ENCODE data around the gene RABGAP1L.

Gene RABGAP1L

GRCh38 chr1:174344162-174344561 is 184.8 kb downstream of the RABGAP1L start:
- no peak for TF ChIP-seq CTCF (conservative IDR thresholded peaks at IDR 0.05; ENCODE audit: low read length)
- TF ChIP-seq EZH2phosphoT487 (IDR thresholded peaks at IDR 0.05; ENCODE audit: borderline replicate concordance), result no peak
- no peaks in the 10 kb centered on the region; the same call in 1 of the 2 replicates for H3K79me2 ChIP-seq (ENCODE audit: insufficient read depth, low read length)
- H3K9me3 ChIP-seq (ENCODE audit: insufficient read depth, low read depth, low read length), result no peaks in the 10 kb centered on the region
- no peaks in the 10 kb centered on the region for H4K20me1 ChIP-seq (ENCODE audit: insufficient read depth, low read length, poor library complexity, severe bottlenecking)
- H3K9ac ChIP-seq (ENCODE audit: low read depth, low read length, poor library complexity, severe bottlenecking), result no peak overlapping the region
- H3K9me2 ChIP-seq (replicated peaks; ENCODE audit: low read depth, low read length), result no peaks in the 10 kb centered on the region
- no peak overlapping the region for H3K4me2 ChIP-seq (ENCODE audit: low read depth, low read length, poor library complexity, severe bottlenecking)
- no peaks in the 10 kb centered on the region for H3K4me1 ChIP-seq (ENCODE audit: insufficient read depth, low read length, poor library complexity, severe bottlenecking)
- no peaks in the 10 kb centered on the region for H3K36me3 ChIP-seq (ENCODE audit: insufficient read depth, low read length)
- H3K27me3 ChIP-seq (ENCODE audit: insufficient read depth, low read length, poor library complexity, severe bottlenecking), result no peaks in the 10 kb centered on the region
- H3F3A ChIP-seq (ENCODE audit: low read depth), result no peaks in the 10 kb centered on the region
- no peak overlapping the region for H3K4me3 ChIP-seq (ENCODE audit: low read length, poor library complexity, severe bottlenecking)
- H2AFZ ChIP-seq (ENCODE audit: low read length), result no peak overlapping the region

- H3K4me1 ChIP-seq (ENCODE audit: insufficient read depth, low read length, poor library complexity, severe bottlenecking), result no peaks in the 10 kb centered on the region
- no peaks in the 10 kb centered on the region for H3K9me3 ChIP-seq (ENCODE audit: insufficient read depth, low read depth, low read length)
- H3K9ac ChIP-seq (ENCODE audit: low read depth, low read length, poor library complexity, severe bottlenecking), result no peak overlapping the region
- H3K36me3 ChIP-seq (ENCODE audit: insufficient read depth, low read length), result no peaks in the 10 kb centered on the region
- no peaks in the 10 kb centered on the region; the same call in 1 of the 2 replicates for H3K79me2 ChIP-seq (ENCODE audit: insufficient read depth, low read length)
- H2AFZ ChIP-seq (ENCODE audit: low read length), result no peak overlapping the region
- H3K4me2 ChIP-seq (ENCODE audit: low read depth, low read length, poor library complexity, severe bottlenecking), result no peak overlapping the region
- no peak overlapping the region for H3K4me3 ChIP-seq (ENCODE audit: low read length, poor library complexity, severe bottlenecking)
- H4K20me1 ChIP-seq (ENCODE audit: insufficient read depth, low read length, poor library complexity, severe bottlenecking), result no peaks in the 10 kb centered on the region
- H3K9me2 ChIP-seq (replicated peaks; ENCODE audit: low read depth, low read length), result no peaks in the 10 kb centered on the region
- no peak for TF ChIP-seq EZH2phosphoT487 (IDR thresholded peaks at IDR 0.05; ENCODE audit: borderline replicate concordance)
- TF ChIP-seq CTCF (conservative IDR thresholded peaks at IDR 0.05; ENCODE audit: low read length), result no peak
- no peaks in the 10 kb centered on the region for H3F3A ChIP-seq (ENCODE audit: low read depth)
- no peaks in the 10 kb centered on the region for H3K27me3 ChIP-seq (ENCODE audit: insufficient read depth, low read length, poor library complexity, severe bottlenecking)
Observed at GRCh38 chr1:174352117-174352516, 192.8 kb downstream of the RABGAP1L start.

- Histone ChIP-seq H4K20me1 (ENCODE audit: insufficient read depth, low read length, poor library complexity, severe bottlenecking) (no peaks in the 10 kb centered on the region), H3K4me2 (ENCODE audit: low read depth, low read length, poor library complexity, severe bottlenecking) (no peak overlapping the region), H3K4me3 (ENCODE audit: low read length, poor library complexity, severe bottlenecking) (no peak overlapping the region), H3F3A (ENCODE audit: low read depth) (no peaks in the 10 kb centered on the region), H2AFZ (ENCODE audit: low read length) (no peak overlapping the region), H3K9me2 (replicated peaks; ENCODE audit: low read depth, low read length) (no peaks in the 10 kb centered on the region), H3K36me3 (ENCODE audit: insufficient read depth, low read length) (no peaks in the 10 kb centered on the region), H3K4me1 (ENCODE audit: insufficient read depth, low read length, poor library complexity, severe bottlenecking) (no peaks in the 10 kb centered on the region), H3K79me2 (ENCODE audit: insufficient read depth, low read length) (no peaks in the 10 kb centered on the region), H3K27me3 (ENCODE audit: insufficient read depth, low read length, poor library complexity, severe bottlenecking) (no peaks in the 10 kb centered on the region), H3K9me3 (ENCODE audit: insufficient read depth, low read depth, low read length) (no peaks in the 10 kb centered on the region), H3K9ac (ENCODE audit: low read depth, low read length, poor library complexity, severe bottlenecking) (no peak overlapping the region)
- no peak for TF ChIP-seq CTCF (conservative IDR thresholded peaks at IDR 0.05; ENCODE audit: low read length)
Observed at GRCh38 chr1:174352883-174353608, 193.7 kb downstream of the RABGAP1L start.
